GM12875 (cell line): ENCODE data around the gene LCE5A.
A peak's percentile ranks its signal among the peaks of the same experiment; 100 is the strongest.
"Not testable (repeated sequence)": the region's sequence is repeated elsewhere in the genome, so short reads cannot be mapped to it uniquely, and the experiment has no call there.

ENCODE experiments used
- H3K4me3 ChIP-seq: one replicate; pipeline ENCODE4 v1.5.1; 2011; ENCODE audit warnings: low read depth, low read length, control low read depth
- CTCF ChIP-seq: IDR thresholded peaks from 2 replicates; pipeline ENCODE4 v1.5.1; 2011; ENCODE audit warnings: low read depth, mild to moderate bottlenecking, control low read depth, inconsistent platforms, low read length, moderate library complexity, borderline replicate concordance; ENCODE audit not compliant: insufficient read depth

LCE5A gene

GRCh38 chr1:152537496-152537895, 26.9 kb downstream of the LCE5A start:
- no peak overlapping the region for H3K4me3 ChIP-seq
- no peak for TF ChIP-seq CTCF

GRCh38 chr1:152539901-152540300, 29.3 kb downstream of the LCE5A start:
- no peak overlapping the region for H3K4me3 ChIP-seq
- TF ChIP-seq CTCF: no peak

DNA sequence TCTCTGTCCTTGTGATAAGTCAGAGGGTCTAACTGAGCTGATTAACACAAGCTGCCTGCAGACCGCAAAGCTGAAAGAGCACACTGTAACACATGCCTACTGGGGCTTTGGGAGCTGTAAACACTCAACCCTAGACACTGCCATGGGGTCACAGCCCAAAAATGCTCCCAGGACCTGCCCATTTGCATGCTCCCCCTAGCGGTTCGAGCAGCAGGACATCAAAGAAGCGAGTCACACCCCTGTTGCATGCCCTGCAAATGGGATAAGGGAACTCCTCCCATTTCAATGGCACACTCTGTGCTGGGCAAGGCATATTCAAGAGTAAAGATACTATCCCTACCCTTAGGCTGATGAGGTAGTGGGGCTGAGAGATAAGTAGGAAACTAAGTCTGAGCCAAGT, 33.2 kb downstream of the LCE5A start:
- TF ChIP-seq CTCF: peak; percentile 67
- H3K4me3 ChIP-seq: no peak overlapping the region

DNA sequence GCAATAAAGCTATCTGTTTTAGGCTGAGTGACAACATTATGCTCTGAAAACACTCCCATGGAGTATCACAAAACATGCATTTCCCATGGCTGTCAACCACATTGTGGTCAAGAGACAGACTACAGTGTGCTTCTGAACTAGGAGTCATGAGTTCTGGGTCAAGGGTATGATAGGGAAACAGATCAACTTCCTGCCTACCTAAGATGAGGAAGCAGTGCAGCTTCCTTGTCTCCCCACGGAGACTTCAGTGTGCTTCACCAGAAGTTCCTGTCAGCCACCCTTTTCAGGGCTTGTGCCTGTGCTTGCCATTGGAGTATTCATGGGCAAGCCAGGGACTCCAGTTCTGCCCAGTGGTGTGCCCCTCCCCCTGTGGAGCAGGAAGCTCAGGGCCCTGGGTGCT, 36.1 kb downstream of the LCE5A start:
- no peak for TF ChIP-seq CTCF
- no peak overlapping the region for H3K4me3 ChIP-seq

DNA sequence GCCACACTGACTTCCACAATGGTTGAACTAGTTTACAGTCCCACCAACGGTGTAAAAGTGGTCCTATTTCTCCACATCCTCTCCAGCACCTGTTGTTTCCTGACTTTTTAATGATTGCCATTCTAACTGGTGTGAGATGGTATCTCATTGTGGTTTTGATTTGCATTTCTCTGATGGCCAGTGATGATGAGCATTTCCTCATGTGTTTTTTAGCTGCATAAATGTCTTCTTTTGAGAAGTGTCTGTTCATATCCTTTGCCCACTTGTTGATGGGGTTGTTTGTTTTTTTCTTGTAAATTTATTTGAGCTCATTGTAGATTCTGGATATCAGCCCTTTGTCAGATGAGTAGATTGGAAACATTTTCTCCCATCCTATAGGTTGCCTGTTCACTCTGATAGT, 37.8 kb downstream of the LCE5A start:
- H3K4me3 ChIP-seq: not testable (repeated sequence)
